ENCODE data around the gene TMEM161A.

- TF ChIP-seq, protein P1, sequence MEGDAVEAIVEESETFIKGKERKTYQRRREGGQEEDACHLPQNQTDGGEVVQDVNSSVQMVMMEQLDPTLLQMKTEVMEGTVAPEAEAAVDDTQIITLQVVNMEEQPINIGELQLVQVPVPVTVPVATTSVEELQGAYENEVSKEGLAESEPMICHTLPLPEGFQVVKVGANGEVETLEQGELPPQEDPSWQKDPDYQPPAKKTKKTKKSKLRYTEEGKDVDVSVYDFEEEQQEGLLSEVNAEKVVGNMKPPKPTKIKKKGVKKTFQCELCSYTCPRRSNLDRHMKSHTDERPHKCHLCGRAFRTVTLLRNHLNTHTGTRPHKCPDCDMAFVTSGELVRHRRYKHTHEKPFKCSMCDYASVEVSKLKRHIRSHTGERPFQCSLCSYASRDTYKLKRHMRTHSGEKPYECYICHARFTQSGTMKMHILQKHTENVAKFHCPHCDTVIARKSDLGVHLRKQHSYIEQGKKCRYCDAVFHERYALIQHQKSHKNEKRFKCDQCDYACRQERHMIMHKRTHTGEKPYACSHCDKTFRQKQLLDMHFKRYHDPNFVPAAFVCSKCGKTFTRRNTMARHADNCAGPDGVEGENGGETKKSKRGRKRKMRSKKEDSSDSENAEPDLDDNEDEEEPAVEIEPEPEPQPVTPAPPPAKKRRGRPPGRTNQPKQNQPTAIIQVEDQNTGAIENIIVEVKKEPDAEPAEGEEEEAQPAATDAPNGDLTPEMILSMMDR (IDR thresholded peaks at IDR 0.05; ENCODE audit: low read depth, low read length): no peak
- no peak for TF ChIP-seq EZH2phosphoT487 (IDR thresholded peaks at IDR 0.05; ENCODE audit: low read depth)
Measured at GRCh38 chr19:19087676-19088075, 50.6 kb downstream of the TMEM161A start.

Data from OCI-LY3 (cell line).